ENCODE data around the gene POLR2J.
A peak's percentile ranks its signal among the peaks of the same experiment; 100 is the strongest.

Gene POLR2J

DNA sequence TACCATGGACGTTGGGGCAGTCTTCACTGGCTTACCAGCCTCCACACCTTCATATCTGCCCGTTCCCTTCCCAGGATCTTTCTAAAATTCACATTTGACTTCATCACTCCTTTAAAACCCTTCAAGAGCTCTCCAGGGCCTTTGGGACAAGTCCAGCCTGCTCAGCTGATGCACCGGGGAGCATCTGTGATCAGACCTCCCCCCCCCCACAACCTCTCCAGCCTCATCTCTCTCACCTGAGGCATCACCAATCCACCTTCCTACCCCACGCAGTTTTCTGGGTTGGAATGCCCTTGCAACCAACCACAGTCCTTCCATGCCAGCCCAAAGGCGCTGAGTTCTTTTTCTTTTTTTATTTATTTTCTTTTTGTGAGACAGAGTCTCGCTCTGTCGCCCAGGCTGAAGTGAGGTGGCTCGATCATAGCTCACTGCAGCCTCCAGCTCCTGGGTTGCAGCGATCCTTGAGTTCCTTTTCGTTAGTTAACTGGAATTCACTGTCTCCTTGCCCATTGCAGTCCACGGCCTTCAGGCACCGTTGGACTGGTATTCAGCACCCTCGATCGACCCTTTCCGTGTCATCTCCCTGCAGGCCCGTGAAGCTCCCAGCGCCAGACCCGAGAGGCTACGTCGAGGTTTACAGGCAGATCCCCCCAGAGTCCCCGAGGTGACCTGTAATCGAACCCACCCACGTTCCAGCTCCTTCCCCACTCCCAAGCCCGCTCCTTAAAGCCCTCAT, 14.7 kb downstream of the POLR2J start (continued):
- TF ChIP-seq, protein P1, sequence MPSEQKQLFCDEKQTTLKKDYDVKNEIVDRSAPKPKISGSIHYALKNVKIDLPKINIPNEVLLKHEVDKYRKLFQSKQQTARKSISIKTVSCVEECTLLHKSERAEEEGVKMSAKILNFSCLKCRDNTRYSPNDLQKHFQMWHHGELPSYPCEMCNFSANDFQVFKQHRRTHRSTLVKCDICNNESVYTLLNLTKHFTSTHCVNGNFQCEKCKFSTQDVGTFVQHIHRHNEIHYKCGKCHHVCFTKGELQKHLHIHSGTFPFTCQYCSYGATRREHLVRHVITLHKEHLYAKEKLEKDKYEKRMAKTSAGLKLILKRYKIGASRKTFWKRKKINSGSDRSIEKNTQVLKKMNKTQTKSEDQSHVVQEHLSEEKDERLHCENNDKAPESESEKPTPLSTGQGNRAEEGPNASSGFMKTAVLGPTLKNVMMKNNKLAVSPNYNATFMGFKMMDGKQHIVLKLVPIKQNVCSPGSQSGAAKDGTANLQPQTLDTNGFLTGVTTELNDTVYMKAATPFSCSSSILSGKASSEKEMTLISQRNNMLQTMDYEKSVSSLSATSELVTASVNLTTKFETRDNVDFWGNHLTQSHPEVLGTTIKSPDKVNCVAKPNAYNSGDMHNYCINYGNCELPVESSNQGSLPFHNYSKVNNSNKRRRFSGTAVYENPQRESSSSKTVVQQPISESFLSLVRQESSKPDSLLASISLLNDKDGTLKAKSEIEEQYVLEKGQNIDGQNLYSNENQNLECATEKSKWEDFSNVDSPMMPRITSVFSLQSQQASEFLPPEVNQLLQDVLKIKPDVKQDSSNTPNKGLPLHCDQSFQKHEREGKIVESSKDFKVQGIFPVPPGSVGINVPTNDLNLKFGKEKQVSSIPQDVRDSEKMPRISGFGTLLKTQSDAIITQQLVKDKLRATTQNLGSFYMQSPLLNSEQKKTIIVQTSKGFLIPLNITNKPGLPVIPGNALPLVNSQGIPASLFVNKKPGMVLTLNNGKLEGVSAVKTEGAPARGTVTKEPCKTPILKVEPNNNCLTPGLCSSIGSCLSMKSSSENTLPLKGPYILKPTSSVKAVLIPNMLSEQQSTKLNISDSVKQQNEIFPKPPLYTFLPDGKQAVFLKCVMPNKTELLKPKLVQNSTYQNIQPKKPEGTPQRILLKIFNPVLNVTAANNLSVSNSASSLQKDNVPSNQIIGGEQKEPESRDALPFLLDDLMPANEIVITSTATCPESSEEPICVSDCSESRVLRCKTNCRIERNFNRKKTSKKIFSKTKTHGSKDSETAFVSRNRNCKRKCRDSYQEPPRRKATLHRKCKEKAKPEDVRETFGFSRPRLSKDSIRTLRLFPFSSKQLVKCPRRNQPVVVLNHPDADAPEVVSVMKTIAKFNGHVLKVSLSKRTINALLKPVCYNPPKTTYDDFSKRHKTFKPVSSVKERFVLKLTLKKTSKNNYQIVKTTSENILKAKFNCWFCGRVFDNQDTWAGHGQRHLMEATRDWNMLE (tag by site-specific recombination; conservative IDR thresholded peaks at IDR 0.05; ENCODE audit: low read depth), result no peak
- TF ChIP-seq, protein P2, sequence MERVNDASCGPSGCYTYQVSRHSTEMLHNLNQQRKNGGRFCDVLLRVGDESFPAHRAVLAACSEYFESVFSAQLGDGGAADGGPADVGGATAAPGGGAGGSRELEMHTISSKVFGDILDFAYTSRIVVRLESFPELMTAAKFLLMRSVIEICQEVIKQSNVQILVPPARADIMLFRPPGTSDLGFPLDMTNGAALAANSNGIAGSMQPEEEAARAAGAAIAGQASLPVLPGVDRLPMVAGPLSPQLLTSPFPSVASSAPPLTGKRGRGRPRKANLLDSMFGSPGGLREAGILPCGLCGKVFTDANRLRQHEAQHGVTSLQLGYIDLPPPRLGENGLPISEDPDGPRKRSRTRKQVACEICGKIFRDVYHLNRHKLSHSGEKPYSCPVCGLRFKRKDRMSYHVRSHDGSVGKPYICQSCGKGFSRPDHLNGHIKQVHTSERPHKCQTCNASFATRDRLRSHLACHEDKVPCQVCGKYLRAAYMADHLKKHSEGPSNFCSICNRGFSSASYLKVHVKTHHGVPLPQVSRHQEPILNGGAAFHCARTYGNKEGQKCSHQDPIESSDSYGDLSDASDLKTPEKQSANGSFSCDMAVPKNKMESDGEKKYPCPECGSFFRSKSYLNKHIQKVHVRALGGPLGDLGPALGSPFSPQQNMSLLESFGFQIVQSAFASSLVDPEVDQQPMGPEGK (tag by site-specific recombination; IDR thresholded peaks at IDR 0.05), result no peak
- no peak for TF ChIP-seq ZNF274 (IDR thresholded peaks at IDR 0.05; ENCODE audit: low read length)
- TF ChIP-seq ZNF274 (tag by site-specific recombination; IDR thresholded peaks at IDR 0.05; ENCODE audit: borderline replicate concordance), result no peak
- TF ChIP-seq, protein P3, sequence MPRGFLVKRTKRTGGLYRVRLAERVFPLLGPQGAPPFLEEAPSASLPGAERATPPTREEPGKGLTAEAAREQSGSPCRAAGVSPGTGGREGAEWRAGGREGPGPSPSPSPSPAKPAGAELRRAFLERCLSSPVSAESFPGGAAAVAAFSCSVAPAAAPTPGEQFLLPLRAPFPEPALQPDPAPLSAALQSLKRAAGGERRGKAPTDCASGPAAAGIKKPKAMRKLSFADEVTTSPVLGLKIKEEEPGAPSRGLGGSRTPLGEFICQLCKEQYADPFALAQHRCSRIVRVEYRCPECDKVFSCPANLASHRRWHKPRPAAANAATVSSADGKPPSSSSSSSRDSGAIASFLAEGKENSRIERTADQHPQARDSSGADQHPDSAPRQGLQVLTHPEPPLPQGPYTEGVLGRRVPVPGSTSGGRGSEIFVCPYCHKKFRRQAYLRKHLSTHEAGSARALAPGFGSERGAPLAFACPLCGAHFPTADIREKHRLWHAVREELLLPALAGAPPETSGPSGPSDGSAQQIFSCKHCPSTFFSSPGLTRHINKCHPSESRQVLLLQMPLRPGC (tag by site-specific recombination; IDR thresholded peaks at IDR 0.05), result no peak
- TF ChIP-seq ZFP3 (tag by site-specific recombination; IDR thresholded peaks at IDR 0.05; ENCODE audit: low read depth), result no peak
- TF ChIP-seq, protein P4, sequence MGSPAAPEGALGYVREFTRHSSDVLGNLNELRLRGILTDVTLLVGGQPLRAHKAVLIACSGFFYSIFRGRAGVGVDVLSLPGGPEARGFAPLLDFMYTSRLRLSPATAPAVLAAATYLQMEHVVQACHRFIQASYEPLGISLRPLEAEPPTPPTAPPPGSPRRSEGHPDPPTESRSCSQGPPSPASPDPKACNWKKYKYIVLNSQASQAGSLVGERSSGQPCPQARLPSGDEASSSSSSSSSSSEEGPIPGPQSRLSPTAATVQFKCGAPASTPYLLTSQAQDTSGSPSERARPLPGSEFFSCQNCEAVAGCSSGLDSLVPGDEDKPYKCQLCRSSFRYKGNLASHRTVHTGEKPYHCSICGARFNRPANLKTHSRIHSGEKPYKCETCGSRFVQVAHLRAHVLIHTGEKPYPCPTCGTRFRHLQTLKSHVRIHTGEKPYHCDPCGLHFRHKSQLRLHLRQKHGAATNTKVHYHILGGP (tag by site-specific recombination; IDR thresholded peaks at IDR 0.05), result no peak
- no peak for TF ChIP-seq OSR2 (tag by site-specific recombination; IDR thresholded peaks at IDR 0.05)
- TF ChIP-seq ZNF239 (tag by site-specific recombination; IDR thresholded peaks at IDR 0.05), result 0 out of 2 replicates have a peak, but pooled peaks have one; percentile 28
- TF ChIP-seq ZNF10 (tag by site-specific recombination; IDR thresholded peaks at IDR 0.05), result no peak
- TF ChIP-seq ZNF16 (tag by site-specific recombination; IDR thresholded peaks at IDR 0.05; ENCODE audit: low read depth), result no peak
- TF ChIP-seq ZNF404 (tag by site-specific recombination; IDR thresholded peaks at IDR 0.05), result no peak
- TF ChIP-seq ZNF175 (tag by site-specific recombination; IDR thresholded peaks at IDR 0.05), result no peak
- no peak for TF ChIP-seq ZNF701 (tag by site-specific recombination; IDR thresholded peaks at IDR 0.05)
- TF ChIP-seq ZNF292 (tag by site-specific recombination; IDR thresholded peaks at IDR 0.05; ENCODE audit: borderline replicate concordance, low read depth), result no peak
- TF ChIP-seq ZSCAN16 (tag by site-specific recombination; IDR thresholded peaks at IDR 0.05), result no peak
- TF ChIP-seq ZNF423 (tag by site-specific recombination; IDR thresholded peaks at IDR 0.05), result peak; percentile 37; the same call in 1 of the 2 replicates
- no peak for TF ChIP-seq HOXD13 (CRISPR knock-in tag; IDR thresholded peaks at IDR 0.05; ENCODE audit: borderline replicate concordance)
- no peak for TF ChIP-seq SETDB1 (IDR thresholded peaks at IDR 0.05; ENCODE audit: insufficient read length, low read length)
- TF ChIP-seq ZNF37A (tag by site-specific recombination; IDR thresholded peaks at IDR 0.05), result no peak
- TF ChIP-seq, protein P5, sequence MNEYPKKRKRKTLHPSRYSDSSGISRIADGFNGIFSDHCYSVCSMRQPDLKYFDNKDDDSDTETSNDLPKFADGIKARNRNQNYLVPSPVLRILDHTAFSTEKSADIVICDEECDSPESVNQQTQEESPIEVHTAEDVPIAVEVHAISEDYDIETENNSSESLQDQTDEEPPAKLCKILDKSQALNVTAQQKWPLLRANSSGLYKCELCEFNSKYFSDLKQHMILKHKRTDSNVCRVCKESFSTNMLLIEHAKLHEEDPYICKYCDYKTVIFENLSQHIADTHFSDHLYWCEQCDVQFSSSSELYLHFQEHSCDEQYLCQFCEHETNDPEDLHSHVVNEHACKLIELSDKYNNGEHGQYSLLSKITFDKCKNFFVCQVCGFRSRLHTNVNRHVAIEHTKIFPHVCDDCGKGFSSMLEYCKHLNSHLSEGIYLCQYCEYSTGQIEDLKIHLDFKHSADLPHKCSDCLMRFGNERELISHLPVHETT (tag by site-specific recombination; IDR thresholded peaks at IDR 0.05), result no peak
- no peak for TF ChIP-seq ZNF76 (tag by site-specific recombination; IDR thresholded peaks at IDR 0.05; ENCODE audit: borderline replicate concordance, low read depth)
- TF ChIP-seq, protein P6, sequence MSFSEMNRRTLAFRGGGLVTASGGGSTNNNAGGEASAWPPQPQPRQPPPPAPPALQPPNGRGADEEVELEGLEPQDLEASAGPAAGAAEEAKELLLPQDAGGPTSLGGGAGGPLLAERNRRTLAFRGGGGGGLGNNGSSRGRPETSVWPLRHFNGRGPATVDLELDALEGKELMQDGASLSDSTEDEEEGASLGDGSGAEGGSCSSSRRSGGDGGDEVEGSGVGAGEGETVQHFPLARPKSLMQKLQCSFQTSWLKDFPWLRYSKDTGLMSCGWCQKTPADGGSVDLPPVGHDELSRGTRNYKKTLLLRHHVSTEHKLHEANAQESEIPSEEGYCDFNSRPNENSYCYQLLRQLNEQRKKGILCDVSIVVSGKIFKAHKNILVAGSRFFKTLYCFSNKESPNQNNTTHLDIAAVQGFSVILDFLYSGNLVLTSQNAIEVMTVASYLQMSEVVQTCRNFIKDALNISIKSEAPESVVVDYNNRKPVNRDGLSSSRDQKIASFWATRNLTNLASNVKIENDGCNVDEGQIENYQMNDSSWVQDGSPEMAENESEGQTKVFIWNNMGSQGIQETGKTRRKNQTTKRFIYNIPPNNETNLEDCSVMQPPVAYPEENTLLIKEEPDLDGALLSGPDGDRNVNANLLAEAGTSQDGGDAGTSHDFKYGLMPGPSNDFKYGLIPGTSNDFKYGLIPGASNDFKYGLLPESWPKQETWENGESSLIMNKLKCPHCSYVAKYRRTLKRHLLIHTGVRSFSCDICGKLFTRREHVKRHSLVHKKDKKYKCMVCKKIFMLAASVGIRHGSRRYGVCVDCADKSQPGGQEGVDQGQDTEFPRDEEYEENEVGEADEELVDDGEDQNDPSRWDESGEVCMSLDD (tag by site-specific recombination; IDR thresholded peaks at IDR 0.05), result 0 out of 2 replicates have a peak, but pooled peaks have one; percentile 25
- no peak for TF ChIP-seq ZBTB20 (tag by site-specific recombination; IDR thresholded peaks at IDR 0.05)
- peak; percentile 99 for TF ChIP-seq ZBTB17 (tag by site-specific recombination; IDR thresholded peaks at IDR 0.05)
- no peak for TF ChIP-seq ZNF391 (tag by site-specific recombination; IDR thresholded peaks at IDR 0.05; ENCODE audit: borderline replicate concordance, low read depth)

Data from HEK293 (cell line).